ENCODE data around the gene YIPF5. TPM values are rescaled to one million over a fixed set of nuclear protein-coding genes. Genes with fewer than 3 reads are reported as not detected.

Gene YIPF5
- total RNA-seq, 1 experiment from 2014 or later, result 123 TPM

GRCh38 chr5:144125163-144125726 is 45.2 kb downstream of the YIPF5 start:
- DNase-seq (ENCODE audit: low read depth), result peak; percentile 58

- no peak for DNase-seq (ENCODE audit: low read depth)
Measured at GRCh38 chr5:144122641-144123040, 47.8 kb downstream of the YIPF5 start.

GRCh38 chr5:144122081-144122480 is 48.4 kb downstream of the YIPF5 start:
- no peak for DNase-seq (ENCODE audit: low read depth)

GRCh38 chr5:144121577-144121976 is 48.9 kb downstream of the YIPF5 start:
- no peak for DNase-seq (ENCODE audit: low read depth)

GRCh38 chr5:144120661-144121180 is 49.7 kb downstream of the YIPF5 start:
- no peak for DNase-seq (ENCODE audit: low read depth)

GRCh38 chr5:144117412-144117811 is 53.0 kb downstream of the YIPF5 start:
- no peak for DNase-seq (ENCODE audit: low read depth)

- DNase-seq (ENCODE audit: low read depth), result no peak
Measured at GRCh38 chr5:144114571-144114970, 55.9 kb downstream of the YIPF5 start.

Other genes starting within 250 kb of the YIPF5 start
- gene KCTD16, start 214 bp upstream of the YIPF5 start, total RNA-seq (2014; rRNA removed; shearing (Covaris generic)), result 0.10 TPM in 1 of 2 replicates, not detected in the other

All from M059J (cell line).